Subcutaneous preadipocyte (primary cell): ENCODE results near the gene DISP1. TPM values are rescaled to one million over a fixed set of nuclear protein-coding genes. Genes with fewer than 3 reads are reported as not detected.

Source experiments
- total RNA-seq: library from RNA; depleted of rRNA; stranded (reverse); fragments of >200 nt; gene quantifications from 2 replicates; pipeline ENCODE4 v1.2.3, GENCODE V29; 2012

The DISP1 gene, protein sequence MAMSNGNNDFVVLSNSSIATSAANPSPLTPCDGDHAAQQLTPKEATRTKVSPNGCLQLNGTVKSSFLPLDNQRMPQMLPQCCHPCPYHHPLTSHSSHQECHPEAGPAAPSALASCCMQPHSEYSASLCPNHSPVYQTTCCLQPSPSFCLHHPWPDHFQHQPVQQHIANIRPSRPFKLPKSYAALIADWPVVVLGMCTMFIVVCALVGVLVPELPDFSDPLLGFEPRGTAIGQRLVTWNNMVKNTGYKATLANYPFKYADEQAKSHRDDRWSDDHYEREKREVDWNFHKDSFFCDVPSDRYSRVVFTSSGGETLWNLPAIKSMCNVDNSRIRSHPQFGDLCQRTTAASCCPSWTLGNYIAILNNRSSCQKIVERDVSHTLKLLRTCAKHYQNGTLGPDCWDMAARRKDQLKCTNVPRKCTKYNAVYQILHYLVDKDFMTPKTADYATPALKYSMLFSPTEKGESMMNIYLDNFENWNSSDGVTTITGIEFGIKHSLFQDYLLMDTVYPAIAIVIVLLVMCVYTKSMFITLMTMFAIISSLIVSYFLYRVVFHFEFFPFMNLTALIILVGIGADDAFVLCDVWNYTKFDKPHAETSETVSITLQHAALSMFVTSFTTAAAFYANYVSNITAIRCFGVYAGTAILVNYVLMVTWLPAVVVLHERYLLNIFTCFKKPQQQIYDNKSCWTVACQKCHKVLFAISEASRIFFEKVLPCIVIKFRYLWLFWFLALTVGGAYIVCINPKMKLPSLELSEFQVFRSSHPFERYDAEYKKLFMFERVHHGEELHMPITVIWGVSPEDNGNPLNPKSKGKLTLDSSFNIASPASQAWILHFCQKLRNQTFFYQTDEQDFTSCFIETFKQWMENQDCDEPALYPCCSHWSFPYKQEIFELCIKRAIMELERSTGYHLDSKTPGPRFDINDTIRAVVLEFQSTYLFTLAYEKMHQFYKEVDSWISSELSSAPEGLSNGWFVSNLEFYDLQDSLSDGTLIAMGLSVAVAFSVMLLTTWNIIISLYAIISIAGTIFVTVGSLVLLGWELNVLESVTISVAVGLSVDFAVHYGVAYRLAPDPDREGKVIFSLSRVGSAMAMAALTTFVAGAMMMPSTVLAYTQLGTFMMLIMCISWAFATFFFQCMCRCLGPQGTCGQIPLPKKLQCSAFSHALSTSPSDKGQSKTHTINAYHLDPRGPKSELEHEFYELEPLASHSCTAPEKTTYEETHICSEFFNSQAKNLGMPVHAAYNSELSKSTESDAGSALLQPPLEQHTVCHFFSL (N-terminal part only)
- 5.3 and 7.0 TPM in 2 replicates for total RNA-seq

DNA sequence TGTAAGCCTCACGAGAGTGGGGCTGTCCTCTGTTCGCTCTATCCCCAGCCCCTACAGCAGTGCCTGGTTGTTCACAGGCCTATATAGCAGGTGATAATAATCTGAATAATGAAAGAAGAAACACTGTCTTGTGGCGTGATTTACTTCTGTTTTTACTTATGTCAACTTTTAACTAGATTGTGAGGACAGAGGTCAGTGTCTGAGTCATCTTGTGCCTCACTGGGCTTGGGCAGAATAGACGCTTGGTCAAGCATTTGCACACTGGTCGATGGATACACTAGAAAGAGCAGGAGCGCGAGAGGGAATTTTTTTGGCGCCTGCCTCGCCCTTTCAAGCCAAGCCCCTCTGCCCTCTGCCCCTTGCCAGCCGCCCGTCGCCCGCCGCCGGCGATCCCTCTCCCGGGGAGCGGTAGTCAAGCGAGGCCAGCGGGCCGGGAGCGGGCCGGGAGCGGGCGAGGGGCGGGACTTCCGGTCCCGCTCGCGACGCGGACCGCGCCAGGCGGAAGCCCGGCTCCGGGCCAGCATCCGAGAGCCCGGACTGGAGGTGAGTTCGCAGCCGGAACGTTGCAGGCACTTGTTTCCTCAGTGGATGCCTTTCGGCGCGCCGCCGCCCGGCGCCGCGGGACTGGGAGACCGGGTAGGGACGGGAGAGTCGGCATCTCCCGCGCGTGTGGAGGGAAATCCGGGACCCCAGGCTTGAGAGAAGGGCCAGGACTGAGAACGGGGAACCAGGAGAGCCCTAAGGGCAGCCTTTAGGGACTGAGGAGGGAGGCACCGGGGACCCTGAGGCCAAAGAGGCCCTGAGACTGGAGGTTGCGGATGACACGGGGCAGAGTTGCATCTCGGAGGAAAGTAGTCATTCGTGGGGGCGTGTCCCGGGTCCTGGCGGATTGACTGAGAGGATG lies at the start of gene DISP1:
Gene DISP1, plus strand, starts transcription at position 504 of the 904 bp plus-strand sequence. CDS start 127,785 bp downstream, outside the sequence.

Other genes with a start within 250 kb of the DISP1 start
- 9.9 and 13.7 TPM in 2 replicates for gene TAF1A, start 225.1 kb upstream of the DISP1 start, total RNA-seq
- gene MIA3, start 196.9 kb upstream of the DISP1 start, total RNA-seq, result 65.4 and 71.2 TPM in 2 replicates
- gene AIDA, start 102.5 kb upstream of the DISP1 start, total RNA-seq, result 42.4 and 45.2 TPM in 2 replicates
- gene BROX, start 102.5 kb upstream of the DISP1 start, total RNA-seq, result 38.2 and 52.2 TPM in 2 replicates
- gene FAM177B, start 77.8 kb upstream of the DISP1 start, total RNA-seq, result not detected in 2 replicates